GM18505 (cell line): Measurements from ENCODE around the gene SLC25A21.
"Not testable (repeated sequence)": the region's sequence is repeated elsewhere in the genome, so short reads cannot be mapped to it uniquely, and the experiment has no call there.

Experiments
- ATAC-seq: cut with Tn5 transposase; IDR thresholded peaks from one replicate; pipeline ENCODE4 v1.9.1; 2021; ENCODE audit not compliant: unreplicated experiment
- POLR2A ChIP-seq: IDR thresholded peaks from 4 replicates; pipeline ENCODE4 v1.6.1; 2011; ENCODE audit warnings: borderline replicate concordance; ENCODE audit not compliant: insufficient read depth, insufficient read length; ENCODE audit errors: extremely low read depth

Gene SLC25A21

DNA sequence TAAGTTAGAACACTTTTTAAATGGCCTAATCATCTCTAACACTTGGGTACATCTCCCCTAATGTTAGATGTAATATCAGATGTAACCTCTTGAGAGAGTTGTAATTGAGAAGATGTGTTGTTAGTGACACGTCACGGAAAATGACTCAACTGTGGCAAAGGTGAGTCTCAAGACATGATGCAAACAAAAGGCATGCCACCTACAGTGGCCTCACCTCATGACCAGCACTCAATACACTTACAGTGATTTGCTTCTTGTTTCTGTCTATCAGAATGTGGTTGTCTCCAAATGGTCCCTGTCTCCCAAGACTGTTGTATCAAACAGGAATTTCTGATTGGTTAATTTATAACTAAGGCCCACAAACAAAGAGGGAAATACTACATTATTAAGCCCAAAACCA lies 91.2 kb downstream of the SLC25A21 start:
- no peak for TF ChIP-seq POLR2A
- no peak for ATAC-seq

DNA sequence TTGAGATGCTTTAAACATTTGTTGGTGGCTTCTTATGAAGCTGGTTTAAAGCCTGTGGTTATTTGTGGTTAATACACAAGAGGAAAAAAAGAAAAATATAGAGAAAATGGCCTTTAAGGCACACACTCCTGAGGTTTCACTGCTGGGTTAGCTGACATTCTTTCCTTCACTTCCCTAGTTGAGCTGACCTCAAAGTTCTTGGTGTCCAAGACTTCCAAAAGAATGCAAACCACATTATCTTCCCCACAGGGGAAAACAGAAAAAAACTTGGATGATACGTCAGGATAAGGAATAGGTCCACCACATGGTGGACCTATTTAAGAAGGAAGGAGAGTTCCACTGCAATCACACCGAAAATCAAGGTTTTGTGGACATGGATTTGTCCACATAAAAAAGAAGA lies 94.3 kb downstream of the SLC25A21 start:
- no peak for ATAC-seq
- TF ChIP-seq POLR2A, result no peak

DNA sequence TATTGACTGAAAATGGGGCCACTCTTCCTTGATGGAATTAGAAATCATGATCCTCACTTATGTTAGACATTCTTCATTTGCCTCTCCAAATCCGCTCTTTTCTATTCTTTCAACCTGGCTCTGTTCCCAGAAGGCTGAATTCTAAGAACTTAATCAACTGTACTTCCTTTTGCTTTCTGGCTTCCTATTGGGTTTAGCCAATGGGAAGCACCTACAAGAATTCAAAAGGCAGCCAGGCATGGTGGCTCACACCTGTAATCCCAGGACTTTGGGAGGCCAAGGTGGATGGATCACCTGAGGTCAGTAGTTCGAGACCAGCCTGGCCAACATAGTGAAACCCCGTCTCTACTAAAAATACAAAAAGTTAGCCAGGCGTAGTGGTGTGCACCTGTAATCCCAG lies 98.1 kb downstream of the SLC25A21 start:
- not testable (repeated sequence) for ATAC-seq

- TF ChIP-seq POLR2A, result no peak
- no peak for ATAC-seq
Measured at GRCh38 chr14:37063467-37064240, 108.8 kb downstream of the SLC25A21 start.

GRCh38 chr14:37062191-37062803 lies 110.1 kb downstream of the SLC25A21 start:
- ATAC-seq, result no peak
- no peak for TF ChIP-seq POLR2A

GRCh38 chr14:37061697-37062096 lies 110.7 kb downstream of the SLC25A21 start:
- no peak for ATAC-seq
- TF ChIP-seq POLR2A, result no peak

- ATAC-seq, result no peak
- TF ChIP-seq POLR2A, result no peak
Measured at GRCh38 chr14:37060496-37061260, 111.7 kb downstream of the SLC25A21 start.

GRCh38 chr14:37057776-37058175 lies 114.6 kb downstream of the SLC25A21 start:
- ATAC-seq, result no peak

DNA sequence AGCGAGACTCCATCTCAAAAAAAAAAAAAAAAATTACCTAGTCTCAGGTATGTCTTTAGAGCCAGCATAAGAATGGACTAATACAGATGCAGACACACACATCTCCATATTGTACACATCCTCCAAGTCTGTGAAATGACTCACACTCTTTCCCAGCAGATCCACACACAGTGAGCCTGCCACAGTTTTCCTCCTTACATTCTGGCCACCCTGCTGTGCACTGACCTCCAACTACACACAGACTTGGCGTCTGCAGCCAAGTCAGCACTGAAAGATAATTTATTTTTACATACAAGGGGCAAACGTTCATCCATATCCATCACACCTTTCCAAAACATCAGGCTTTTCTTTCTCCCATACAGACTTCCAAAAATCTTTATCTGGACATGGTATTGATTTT lies 115.9 kb downstream of the SLC25A21 start:
- no peak for ATAC-seq
- no peak for TF ChIP-seq POLR2A

More at GRCh38 chr14:37057776-37058175, 114.6 kb downstream of the SLC25A21 start:
- TF ChIP-seq POLR2A, result no peak

GRCh38 chr14:37054869-37055268 lies 117.5 kb downstream of the SLC25A21 start:
- no peak for ATAC-seq
- TF ChIP-seq POLR2A, result no peak

- TF ChIP-seq POLR2A, result no peak
- ATAC-seq, result no peak
Measured at GRCh38 chr14:37054144-37054543, 118.3 kb downstream of the SLC25A21 start.

DNA sequence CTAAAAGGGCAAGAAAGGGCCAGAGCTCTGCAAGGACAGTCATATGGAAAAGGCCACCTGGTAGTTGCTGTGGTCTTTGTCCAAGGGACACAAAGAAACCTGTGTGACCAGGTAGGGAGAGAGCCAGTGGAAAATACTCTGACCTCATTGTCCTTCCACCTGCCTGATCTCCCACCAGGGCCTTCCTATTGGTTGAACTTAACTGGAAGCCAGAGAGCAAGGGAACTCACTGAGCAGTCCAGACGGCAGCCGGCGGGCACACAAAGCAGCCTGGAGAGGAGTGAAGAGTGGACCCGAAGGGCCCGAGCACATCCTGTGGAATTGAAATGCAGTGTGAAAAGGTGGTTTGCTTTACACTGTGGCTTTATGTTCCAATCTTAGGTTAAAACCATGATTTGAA lies 120.7 kb downstream of the SLC25A21 start:
- no peak for ATAC-seq
- TF ChIP-seq POLR2A, result no peak

GRCh38 chr14:37051153-37051552 lies 121.3 kb downstream of the SLC25A21 start:
- TF ChIP-seq POLR2A, result no peak

GRCh38 chr14:37048666-37049071 lies 123.7 kb downstream of the SLC25A21 start:
- TF ChIP-seq POLR2A, result no peak
- ATAC-seq, result no peak

More at GRCh38 chr14:37051153-37051552, 121.3 kb downstream of the SLC25A21 start:
- ATAC-seq, result no peak
